KOPT-K1 (cell line): Measurements from ENCODE around the gene ZBED3.
"Not testable (repeated sequence)": the region's sequence is repeated elsewhere in the genome, so short reads cannot be mapped to it uniquely, and the experiment has no call there.

Experiments used
- H3K27ac ChIP-seq: fragments of 200-600 bp; sonication (generic); 2 replicates; pipeline ENCODE4 v1.5.1; 2016; ENCODE audit warnings: antibody characterized with exemption, mild to moderate bottlenecking, low read depth, low read length; ENCODE audit not compliant: poor library complexity, severe bottlenecking
- H3K36me3 ChIP-seq: fragments of 200-600 bp; sonication (generic); 2 replicates; pipeline ENCODE4 v1.5.1; 2017; ENCODE audit warnings: antibody characterized with exemption, mild to moderate bottlenecking, low read length, moderate library complexity; ENCODE audit not compliant: insufficient read depth
- H3K9me3 ChIP-seq: fragments of 200-600 bp; sonication (generic); 2 replicates; pipeline ENCODE4 v1.5.1; 2017; ENCODE audit warnings: antibody characterized with exemption, low read length, mild to moderate bottlenecking; ENCODE audit not compliant: insufficient read depth, poor library complexity, severe bottlenecking

Gene ZBED3, protein sequence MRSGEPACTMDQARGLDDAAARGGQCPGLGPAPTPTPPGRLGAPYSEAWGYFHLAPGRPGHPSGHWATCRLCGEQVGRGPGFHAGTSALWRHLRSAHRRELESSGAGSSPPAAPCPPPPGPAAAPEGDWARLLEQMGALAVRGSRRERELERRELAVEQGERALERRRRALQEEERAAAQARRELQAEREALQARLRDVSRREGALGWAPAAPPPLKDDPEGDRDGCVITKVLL

DNA sequence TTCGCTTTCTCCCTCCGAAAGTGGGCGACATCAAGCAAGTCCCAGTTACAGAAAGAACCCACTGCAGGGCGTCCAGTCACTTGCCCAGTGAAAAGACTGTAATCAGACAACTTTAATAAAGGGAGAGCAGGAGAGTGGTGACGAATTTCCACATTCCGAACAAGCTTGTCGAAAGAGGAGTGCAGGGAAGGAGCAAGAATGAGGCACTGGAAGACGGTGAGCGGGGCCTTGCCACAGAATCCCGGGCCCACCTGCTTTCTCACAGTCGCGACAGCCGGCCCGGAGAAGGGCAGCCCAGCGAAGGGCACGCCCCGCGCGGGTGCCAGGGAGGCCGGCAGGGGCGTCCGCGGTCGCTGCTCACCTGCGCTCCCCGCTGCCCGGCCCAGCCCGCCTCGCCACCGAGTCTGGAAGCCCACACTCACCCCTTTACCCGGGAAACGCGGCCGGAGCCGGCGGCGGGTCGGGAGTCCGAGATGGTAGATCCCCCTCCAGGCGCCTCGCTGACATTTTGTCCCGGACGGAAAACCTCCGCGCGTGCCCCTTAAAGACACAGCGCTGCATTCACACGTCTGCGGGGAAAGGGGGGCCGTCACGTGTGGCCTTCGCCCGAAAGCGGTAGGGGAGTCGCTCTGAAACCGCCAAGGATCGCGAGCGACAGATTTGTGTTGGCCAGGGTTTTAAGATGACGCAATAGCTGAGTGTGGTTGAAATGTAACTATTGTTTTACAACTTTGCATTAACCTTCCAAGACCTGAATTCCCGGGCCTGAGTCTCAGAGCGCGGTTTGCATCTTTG, at the start of gene ZBED3:
TSS of gene ZBED3 (minus strand) at position 597 of the 795 bp plus-strand sequence. CDS start 9,407 bp downstream, outside the sequence.
- Histone ChIP-seq H3K9me3 (no peaks in the 10 kb centered on the region), H3K27ac (peak within 1 kb of the TSS; percentile 63), H3K36me3 (peaks cover 8% of the 10 kb centered on the region; the same call in 1 of the 2 replicates)

DNA sequence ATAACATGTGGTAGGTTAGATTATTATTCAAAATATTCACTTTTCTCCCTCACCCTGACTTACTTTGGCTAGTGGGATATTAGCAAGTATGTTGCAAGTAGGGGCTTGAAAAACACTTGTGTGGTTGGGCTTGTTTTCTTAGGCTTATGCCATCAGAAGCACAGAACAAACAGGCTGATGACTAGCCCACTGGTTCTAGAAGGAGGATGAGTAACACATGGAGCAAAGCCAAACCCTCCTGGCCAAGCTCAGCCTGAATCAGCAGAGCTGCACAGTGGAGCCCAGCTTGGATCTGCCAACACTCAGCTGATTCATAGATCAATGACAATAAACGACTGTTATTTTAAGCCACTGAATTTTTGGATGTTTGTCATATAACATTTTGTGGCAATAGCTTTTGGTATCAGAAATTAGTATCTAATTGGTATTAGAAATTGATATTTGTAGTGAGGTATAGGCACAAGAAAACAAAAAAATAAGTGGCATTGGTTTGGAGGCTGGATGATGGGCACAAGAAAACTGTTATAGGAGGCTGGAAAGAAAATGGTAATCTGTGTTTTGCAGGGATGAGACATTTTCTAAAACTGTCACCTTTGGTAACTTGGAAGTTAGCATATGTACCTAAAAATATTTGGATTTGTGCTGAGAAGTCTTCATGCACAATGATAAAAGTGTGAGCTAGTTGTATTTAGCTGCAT, 46.1 kb upstream of the ZBED3 start:
- Histone ChIP-seq H3K9me3 (no peaks in the 10 kb centered on the region), H3K27ac (no peak overlapping the region), H3K36me3 (no peaks in the 10 kb centered on the region)

DNA sequence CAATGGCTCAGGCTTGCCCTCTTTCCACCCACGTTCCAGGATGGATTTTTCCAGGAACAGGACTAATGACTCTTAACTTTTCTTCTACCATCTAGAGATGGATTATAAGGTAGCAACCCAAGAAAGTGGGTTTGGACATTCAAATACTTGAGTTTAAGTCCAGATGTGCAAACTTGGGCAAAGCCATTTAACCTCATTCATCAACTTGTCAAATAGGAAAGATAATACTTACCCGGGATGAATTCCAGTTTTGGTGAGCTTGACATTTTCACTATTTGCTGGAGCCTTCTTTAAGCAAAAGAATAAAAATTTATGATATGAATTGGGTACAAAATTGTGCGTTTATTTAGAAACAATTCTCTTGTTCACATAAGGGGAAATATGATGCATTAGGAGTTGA, 44.3 kb upstream of the ZBED3 start:
- Histone ChIP-seq H3K36me3 (no peaks in the 10 kb centered on the region), H3K9me3 (no peaks in the 10 kb centered on the region), H3K27ac (no peak overlapping the region)

DNA sequence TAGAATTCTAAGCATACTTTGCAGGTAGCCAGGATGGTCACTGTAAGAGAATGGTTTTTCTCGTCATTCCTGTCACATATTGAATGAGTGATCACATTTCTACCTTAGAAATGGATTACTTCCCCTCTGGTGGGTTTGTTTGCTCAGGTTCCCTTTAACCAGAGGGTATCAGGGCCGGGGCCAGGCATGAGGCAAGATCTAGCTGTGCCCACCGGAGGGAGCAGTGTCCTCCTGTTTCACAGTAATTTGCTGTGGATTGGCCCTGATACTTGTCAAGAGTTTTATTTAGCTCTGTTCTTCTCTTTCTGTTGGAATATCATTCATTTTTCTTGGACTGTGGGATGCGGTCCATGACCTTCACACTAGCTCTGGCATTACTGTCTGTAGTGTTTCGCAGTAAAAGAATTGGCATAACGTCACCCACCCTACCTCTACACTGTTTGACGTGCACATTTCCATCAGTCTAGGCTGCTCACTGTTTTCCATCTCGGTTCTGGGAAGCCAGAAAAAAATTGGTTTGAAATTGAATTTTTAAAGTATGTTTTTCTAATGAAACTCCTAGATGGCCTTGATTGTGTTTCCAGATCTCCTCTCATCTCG, 42.4 kb upstream of the ZBED3 start:
- H3K27ac ChIP-seq: no peak overlapping the region
- no peaks in the 10 kb centered on the region for H3K36me3 ChIP-seq
- H3K9me3 ChIP-seq: no peaks in the 10 kb centered on the region

DNA sequence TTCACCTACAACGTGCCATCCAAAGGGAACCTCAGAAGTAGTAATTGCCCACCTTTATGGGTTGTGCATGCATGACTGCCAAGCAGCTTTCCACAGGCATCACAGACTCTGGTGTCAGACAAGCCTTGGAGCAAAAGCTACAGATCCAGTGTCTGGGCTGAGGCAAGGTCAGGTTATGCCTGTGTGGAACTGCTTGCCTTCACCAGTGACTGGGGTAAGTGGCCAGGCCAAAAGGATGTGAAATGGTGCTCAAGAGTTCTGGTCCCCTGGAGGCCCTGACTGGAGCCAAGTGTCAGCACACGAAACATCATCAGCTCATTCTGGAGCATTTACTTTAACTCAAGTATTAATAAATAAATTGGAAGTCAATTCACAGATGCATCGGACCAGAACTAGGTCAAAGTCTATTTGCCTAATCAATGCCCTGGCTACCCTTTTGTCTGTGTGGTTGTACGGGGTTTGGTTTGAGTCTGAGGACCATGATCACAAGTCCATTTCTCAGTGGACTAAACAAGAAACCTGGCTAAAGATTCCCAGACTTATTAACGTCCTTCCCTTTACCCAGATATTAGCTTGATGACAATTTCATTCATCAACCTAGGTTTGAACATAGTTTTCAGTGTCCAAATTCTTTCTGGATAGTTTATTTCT, 41.5 kb upstream of the ZBED3 start:
- Histone ChIP-seq H3K36me3 (no peaks in the 10 kb centered on the region), H3K9me3 (peaks cover 3% of the 10 kb centered on the region), H3K27ac (no peak overlapping the region)

DNA sequence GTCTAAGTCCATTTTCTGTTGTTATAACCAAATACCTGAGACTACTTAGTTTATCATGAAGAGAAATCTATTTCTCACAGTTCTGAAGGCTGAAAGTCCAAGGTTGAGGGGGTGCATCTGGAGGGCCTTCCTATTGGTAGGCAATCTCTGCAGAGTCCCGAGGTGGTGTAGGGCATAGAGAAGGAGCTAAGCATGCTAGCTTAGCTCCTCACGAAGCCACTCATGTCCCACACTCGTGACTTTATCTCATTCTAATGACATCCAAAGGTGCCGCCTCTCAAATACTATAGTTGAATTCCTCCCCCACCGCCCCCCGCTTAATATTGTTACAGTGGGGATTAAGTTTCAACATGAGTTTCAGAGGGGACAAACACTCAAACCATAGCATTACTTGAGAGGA, 36.0 kb upstream of the ZBED3 start:
- H3K27ac ChIP-seq: no peak overlapping the region
- no peaks in the 10 kb centered on the region for H3K36me3 ChIP-seq
- peaks cover 5% of the 10 kb centered on the region for H3K9me3 ChIP-seq

DNA sequence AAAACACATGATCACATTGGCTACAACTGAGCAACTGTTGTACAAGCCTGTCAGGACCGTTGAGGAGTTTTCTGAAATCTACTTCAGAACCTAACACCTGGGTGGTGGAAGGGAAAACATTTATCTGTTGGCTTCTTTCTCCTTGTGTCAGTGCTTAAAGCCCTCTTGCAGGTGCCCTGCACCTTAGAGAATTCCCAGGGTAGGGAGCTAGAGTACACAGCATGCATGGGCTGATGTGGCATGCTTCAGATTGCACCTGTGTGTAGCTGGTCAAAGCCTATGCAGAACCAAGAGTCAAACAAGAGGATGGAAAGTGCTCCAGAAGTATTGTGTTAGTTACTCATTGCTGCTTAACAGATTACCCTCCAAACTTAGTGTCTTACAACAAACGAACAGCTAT, 33.6 kb upstream of the ZBED3 start:
- peaks cover 5% of the 10 kb centered on the region for H3K9me3 ChIP-seq
- H3K36me3 ChIP-seq: no peaks in the 10 kb centered on the region
- no peak overlapping the region for H3K27ac ChIP-seq

DNA sequence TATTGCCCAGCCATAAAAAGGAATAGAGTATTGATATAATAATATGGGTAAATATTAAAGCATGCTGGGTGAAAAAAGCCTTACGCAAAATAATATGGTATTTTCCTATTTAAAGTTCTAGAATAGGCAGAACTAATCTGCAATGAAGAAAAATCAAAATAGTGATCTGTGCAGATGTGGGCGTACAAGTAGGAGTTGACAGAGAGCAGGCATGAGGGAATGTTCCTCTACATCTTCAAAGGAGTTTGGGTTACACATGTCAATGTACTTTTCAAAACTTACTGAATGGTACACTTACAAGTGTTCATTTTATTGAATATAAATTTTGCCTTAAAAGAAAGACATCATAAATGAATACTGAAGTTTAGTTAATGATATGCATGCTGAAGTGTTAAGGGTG, 33.0 kb upstream of the ZBED3 start:
- Histone ChIP-seq H3K36me3 (no peaks in the 10 kb centered on the region), H3K27ac (no peak overlapping the region), H3K9me3 (peaks cover 5% of the 10 kb centered on the region)

DNA sequence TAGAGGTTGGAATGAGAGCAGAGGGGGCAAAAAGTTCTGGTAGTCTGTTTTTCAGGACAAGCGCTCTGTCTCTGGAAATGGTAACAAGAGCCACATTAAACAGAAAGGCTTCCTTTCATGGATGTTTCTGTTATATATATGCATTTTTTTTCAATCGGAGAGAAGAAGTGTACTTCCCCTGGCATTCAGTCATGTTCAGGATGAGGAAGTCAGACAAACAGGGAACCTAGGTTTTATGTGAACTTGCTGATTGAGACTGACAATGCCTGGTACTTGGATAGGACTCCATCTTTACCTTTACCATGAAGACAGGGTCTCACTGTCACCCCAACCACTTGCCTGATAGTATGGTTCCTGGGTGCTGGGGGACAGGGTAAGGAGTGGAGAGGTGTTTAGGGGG, 30.1 kb upstream of the ZBED3 start:
- H3K27ac ChIP-seq: no peak overlapping the region
- H3K9me3 ChIP-seq: no peaks in the 10 kb centered on the region
- H3K36me3 ChIP-seq: no peaks in the 10 kb centered on the region

DNA sequence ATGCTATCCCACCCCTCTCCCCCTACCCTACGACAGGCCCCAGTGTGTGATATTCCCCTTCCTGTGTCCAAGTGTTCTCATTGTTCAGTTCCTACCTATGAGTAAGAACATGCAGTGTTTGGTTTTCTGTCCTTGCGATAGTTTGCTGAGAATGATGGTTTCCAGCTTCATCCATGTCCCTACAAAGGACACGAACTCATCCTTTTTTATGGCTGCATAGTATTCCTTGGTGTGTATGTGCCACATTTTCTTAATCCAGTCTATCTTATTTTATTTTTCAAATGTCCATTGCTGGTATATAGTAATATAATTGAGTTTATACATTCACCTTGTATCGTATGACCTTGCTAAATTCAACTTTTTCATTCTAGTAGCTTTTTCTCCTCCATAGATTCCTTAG, 19.9 kb upstream of the ZBED3 start:
- not testable (repeated sequence) for H3K27ac ChIP-seq, H3K9me3 ChIP-seq, H3K36me3 ChIP-seq

DNA sequence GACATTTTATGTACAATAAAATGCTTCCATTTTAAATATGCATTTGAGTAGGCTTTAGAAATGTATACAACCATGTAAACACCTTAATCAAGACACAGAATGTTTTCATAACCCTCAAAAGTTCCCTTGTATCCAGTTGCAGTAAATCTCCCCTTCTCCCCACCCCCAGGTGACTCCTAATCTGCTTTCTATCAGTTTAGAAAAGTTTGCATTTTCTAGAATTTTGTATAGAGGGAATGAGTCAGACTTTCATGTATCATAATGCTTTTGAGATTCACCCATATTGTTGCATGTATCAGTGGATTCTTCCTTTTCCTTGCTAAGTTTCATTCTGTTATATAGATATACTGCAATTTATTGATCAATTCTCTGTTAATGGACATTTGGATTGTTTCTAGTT, 17.7 kb upstream of the ZBED3 start:
- H3K27ac ChIP-seq: no peak overlapping the region
- no peaks in the 10 kb centered on the region for H3K9me3 ChIP-seq
- no peaks in the 10 kb centered on the region for H3K36me3 ChIP-seq

DNA sequence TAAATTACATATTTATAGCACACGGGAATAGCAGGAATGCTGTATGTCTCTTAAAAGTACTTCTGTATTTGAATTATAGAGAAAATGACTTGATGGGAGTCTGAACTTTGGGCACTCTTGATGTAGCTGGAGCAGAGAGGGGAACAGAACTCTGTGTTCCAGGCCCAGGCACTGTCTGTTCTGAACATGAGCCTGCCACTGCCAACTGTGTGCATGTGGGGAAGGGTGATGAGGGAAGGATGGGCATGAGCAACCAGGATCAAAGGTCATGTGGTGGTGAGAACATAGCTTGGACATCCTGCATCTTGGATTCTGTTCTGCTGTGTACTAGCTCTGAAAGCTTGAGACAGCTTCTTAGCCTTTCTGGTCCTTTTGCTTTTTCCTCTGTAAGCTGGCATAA, 16.4 kb upstream of the ZBED3 start:
- H3K27ac ChIP-seq: no peak overlapping the region
- H3K36me3 ChIP-seq: no peaks in the 10 kb centered on the region
- H3K9me3 ChIP-seq: no peaks in the 10 kb centered on the region

DNA sequence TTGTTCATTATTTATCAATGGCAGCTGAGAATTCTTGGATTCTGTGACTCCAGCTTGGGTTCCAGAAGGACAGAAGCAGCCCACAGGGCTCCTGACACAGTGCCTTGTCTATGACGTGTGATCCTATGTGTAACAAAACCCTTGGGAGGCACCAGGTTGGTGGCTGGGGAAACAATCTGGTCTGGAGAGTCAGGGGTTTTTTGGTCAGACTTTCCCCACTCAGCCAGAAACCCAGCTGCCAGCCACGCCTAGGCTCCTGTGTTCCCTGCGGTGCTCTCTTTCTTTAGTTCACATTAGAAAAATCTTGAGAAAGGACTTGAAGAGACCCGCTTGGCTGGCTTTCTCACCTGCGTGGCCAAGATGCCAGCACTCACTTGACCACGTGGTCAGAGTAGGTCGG, 15.5 kb upstream of the ZBED3 start:
- Histone ChIP-seq H3K9me3 (no peaks in the 10 kb centered on the region), H3K36me3 (no peaks in the 10 kb centered on the region), H3K27ac (no peak overlapping the region)

DNA sequence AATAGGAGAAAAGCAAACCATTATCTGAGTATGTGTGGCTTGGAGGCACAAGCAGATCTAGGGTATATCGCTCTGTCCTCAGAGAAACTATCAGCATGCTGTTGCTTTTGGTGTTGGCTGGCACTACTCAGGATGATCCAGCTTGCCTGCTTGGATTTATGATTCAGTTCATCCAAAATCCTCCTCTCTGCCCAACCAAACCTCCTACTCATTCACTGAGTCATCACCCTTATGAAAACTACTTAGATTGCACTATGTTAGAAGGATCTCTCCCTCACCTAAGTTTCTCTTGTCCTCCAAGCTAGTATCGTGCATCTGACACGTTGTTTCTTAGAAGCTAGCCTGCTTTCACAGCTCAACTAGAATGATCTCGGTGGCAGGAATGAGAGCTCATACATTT, 14.2 kb upstream of the ZBED3 start:
- Histone ChIP-seq H3K36me3 (no peaks in the 10 kb centered on the region), H3K27ac (no peak overlapping the region), H3K9me3 (no peaks in the 10 kb centered on the region)

DNA sequence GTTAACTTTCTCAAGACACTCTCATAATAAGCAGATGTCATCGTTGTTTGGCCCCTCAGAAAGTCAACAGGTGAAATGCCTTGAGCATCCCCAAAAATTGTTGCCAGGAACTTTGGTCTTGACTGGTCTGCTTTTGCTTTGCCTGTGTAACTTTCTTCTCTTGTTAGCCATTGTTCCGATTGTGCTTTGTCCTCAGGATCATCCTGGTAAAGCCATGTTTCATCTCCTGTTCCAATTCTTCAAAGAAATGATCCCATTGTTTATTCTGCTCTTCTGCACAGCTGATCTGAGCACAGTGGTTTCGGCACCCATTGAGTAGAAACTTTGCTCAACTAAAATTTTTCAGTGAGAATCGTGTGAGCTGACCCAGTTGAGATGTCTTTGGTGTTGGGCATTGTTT, 8.1 kb upstream of the ZBED3 start:
- Histone ChIP-seq H3K27ac (no peak overlapping the region), H3K9me3 (no peaks in the 10 kb centered on the region)

More for the DNA sequence above, 8.1 kb upstream of the ZBED3 start:
- no peaks in the 10 kb centered on the region for H3K36me3 ChIP-seq
